ENCODE data around the gene DARS1.

Gene DARS1

GRCh38 chr2:135985018-135985825, at the start of gene DARS1:
TSS of gene DARS1 (minus strand) at chr2:135985626. CDS start at chr2:135985468, 158 bp downstream.
- peak; percentile 73 for DNase-seq (ENCODE audit: low spot score)

- DNase-seq (ENCODE audit: low spot score), result no peak
These were observed 49.2 kb upstream of the DARS1 start for GRCh38 chr2:136034629-136035028.

- no peak for DNase-seq (ENCODE audit: low spot score)
These were observed 47.5 kb upstream of the DARS1 start for GRCh38 chr2:136032817-136033535.

- DNase-seq (ENCODE audit: low spot score), result no peak
These were observed 46.8 kb upstream of the DARS1 start for GRCh38 chr2:136032192-136032591.

GRCh38 chr2:136031711-136032110, 46.3 kb upstream of the DARS1 start:
- DNase-seq (ENCODE audit: low spot score), result no peak

- no peak for DNase-seq (ENCODE audit: low spot score)
These were observed 45.0 kb upstream of the DARS1 start for GRCh38 chr2:136030406-136030805.

DNA sequence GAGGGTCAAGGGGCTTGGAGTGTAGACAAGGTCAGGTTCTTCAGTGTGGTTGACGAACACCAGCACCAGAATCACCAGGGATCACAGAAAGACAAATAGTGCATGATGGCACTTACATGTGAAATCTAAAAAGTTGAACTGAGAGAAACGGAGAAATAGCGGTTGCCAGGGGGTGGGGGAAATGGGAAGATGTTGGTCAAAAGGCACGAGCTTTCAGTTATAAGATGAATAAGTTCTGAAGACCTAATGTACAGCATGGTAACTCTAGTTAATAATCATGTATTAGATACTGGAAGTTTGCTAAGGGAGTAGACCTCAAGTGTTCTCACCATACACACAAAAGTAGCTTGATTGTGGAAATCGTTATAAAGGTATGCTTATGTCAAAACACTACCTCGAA, 43.7 kb upstream of the DARS1 start:
- DNase-seq (ENCODE audit: low spot score), result no peak

- DNase-seq (ENCODE audit: low spot score), result no peak
These were observed 42.6 kb upstream of the DARS1 start for GRCh38 chr2:136028001-136028400.

DNA sequence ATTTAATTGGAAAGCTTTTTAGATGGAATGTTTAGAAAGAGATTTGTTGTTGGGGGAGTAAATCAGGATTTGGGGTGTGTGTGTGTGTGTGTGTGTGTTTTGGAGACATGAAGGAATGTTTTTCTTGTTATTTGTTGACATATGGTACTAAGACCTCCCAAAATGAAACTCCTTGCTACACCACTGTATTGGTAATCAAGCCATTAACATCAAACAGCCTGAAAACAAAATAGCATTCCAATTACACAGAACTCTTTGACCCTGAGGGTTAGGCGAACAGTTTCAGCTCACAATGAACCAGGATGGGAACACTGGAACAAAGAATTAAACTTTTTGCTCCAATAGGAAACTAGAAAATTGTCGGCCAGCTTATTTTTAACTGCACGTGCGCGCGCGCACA, 41.7 kb upstream of the DARS1 start:
- DNase-seq (ENCODE audit: low spot score), result no peak

- peak; percentile 20 for DNase-seq (ENCODE audit: low spot score)
These were observed 39.9 kb upstream of the DARS1 start for GRCh38 chr2:136025057-136025973.

DNA sequence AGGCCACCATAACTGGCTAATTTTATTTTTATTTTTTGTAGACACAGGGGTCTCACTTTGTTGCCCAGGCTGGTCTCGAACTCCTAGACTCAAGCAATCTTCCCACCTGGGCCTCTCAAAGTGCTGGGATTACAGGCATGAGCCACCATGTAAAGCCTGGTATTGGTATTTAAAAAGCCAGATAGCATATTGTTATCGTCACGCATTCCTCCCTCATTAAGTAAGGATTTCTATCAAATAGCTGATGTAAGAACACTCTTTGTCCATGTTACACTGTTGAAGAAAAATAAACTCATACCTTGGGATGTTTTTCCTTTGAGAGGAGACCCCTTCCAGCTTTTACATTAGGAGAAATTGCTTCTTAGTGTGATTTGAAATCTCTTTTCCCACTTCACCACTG, 39.2 kb upstream of the DARS1 start:
- no peak for DNase-seq (ENCODE audit: low spot score)

DNA sequence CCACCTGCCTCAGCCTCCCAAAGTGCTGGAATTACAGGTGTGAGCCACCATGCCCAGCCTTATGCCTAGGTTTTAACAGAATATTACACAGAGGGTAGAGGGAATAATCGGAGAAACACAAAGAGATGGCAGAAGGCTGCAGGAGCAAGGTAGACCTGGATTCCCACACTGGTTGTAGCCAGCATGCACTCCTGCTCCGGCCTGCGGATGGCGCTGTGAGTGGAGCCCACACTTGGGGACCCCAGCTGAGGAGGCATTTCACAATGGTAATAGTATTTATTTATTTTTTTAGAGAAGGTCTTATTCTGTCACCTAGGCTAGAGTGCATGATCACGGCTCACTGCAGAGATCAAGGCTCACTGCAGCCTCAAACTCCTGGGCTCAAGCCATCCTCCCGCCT, 38.8 kb upstream of the DARS1 start:
- no peak for DNase-seq (ENCODE audit: low spot score)

DNA sequence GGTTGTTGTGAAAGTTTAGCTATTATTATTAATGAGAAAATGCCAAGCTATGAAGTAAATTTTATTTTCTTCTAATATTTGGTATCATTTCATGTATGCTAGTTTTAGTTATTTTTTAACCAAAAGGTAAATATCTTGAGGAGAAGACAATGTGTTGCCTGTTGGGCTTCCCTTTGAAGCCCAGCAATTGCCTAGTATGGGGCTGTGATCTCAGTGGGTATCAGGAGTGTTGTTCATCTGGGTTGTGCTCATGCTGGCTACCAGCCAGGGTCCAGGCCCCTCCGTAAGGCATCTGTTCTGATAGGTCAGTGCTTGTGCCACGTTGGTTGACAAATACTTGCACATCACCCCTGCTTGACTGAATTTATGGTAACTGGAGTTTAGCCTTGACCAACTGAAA, 38.0 kb upstream of the DARS1 start:
- DNase-seq (ENCODE audit: low spot score), result no peak

DNA sequence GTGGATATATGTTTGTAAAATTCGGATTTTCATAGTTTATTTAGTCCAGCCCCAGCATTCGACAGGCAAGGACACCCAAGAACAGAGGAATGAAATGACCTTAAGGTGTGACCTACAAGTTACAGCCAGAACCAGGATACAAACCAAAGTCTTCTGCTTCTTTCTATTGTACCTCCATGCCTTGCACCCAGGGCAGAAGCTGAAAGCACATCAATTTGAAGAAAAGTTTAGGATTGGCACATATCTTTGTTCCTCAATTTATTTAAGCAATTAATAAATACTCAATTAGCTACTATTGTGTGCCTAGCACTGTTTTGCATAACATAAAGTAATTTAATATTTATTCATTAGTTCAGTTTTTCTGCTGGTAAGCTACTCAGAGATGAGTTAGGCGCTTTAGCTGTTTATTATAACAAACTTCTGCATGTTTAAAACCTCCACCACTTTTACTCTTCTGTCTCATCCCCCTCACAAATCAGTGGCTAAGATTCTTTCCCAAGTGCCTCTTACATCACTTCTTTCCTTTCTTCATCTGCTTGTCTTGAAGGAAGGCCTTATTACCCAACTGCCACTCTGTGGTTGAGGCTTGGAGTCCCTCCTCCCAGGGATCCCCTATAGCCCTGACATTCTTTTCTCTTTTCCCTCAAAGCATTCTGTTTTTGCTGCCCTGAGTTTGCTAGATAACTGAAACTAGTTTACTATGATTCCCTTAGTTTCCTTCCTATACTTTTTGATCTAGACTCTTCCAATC, 37.1 kb upstream of the DARS1 start:
- DNase-seq (ENCODE audit: low spot score), result no peak

DNA sequence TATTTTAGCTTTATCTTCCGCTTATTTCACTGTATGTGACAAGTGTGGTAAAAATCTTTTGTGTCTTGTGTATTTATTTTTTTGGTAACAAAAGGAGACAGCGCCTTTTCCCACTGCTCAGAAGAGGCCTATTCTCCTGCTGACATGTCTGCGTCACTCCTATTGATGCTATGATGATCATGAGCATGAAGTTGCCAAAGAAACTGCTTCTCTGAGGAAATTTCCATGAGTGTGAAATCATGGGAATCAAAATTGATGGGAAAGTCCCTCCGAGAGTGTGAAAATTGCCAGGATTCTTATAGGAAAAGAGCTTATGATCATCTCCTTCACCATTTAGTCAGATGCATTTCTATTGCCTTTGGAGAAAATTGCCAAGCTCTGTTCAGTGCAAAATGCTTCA, 36.5 kb upstream of the DARS1 start:
- no peak for DNase-seq (ENCODE audit: low spot score)

- no peak for DNase-seq (ENCODE audit: low spot score)
These were observed 36.0 kb upstream of the DARS1 start for GRCh38 chr2:136021406-136021805.

GRCh38 chr2:136020831-136021230, 35.4 kb upstream of the DARS1 start:
- DNase-seq (ENCODE audit: low spot score), result no peak

DNA sequence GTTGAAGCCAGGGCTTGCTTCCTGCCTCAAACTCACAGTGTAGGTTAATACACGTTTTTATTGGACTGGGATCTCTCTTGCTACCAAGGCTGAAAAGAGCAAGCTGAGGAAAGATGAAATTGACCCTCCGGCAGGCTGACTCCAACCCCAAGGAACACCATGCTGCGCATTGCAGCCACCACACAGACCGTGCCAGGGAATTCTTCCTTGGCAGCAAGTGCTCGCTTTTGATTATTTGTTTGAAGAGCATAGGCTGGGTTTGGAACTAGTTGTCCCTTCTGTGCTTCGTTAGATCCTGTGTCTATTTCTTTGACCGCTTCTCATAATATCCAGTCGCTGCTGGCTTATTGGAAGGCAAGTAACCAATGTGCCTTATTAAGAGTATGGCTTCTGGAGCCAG, 34.4 kb upstream of the DARS1 start:
- no peak for DNase-seq (ENCODE audit: low spot score)

- DNase-seq (ENCODE audit: low spot score), result no peak
These were observed 33.9 kb upstream of the DARS1 start for GRCh38 chr2:136019306-136019705.

GRCh38 chr2:136017786-136018185, 32.4 kb upstream of the DARS1 start:
- no peak for DNase-seq (ENCODE audit: low spot score)

GRCh38 chr2:136016836-136017235, 31.4 kb upstream of the DARS1 start:
- DNase-seq (ENCODE audit: low spot score), result no peak

GRCh38 chr2:136016427-136016826, 31.0 kb upstream of the DARS1 start:
- no peak for DNase-seq (ENCODE audit: low spot score)
